ENCODE data around the gene ZNF213. TPM values are rescaled to one million over a fixed set of nuclear protein-coding genes. Genes with fewer than 3 reads are reported as not detected.

The ZNF213 gene, protein sequence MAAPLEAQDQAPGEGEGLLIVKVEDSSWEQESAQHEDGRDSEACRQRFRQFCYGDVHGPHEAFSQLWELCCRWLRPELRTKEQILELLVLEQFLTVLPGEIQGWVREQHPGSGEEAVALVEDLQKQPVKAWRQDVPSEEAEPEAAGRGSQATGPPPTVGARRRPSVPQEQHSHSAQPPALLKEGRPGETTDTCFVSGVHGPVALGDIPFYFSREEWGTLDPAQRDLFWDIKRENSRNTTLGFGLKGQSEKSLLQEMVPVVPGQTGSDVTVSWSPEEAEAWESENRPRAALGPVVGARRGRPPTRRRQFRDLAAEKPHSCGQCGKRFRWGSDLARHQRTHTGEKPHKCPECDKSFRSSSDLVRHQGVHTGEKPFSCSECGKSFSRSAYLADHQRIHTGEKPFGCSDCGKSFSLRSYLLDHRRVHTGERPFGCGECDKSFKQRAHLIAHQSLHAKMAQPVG
- 2.7 and 4.3 TPM in 2 replicates for total RNA-seq

DNA sequence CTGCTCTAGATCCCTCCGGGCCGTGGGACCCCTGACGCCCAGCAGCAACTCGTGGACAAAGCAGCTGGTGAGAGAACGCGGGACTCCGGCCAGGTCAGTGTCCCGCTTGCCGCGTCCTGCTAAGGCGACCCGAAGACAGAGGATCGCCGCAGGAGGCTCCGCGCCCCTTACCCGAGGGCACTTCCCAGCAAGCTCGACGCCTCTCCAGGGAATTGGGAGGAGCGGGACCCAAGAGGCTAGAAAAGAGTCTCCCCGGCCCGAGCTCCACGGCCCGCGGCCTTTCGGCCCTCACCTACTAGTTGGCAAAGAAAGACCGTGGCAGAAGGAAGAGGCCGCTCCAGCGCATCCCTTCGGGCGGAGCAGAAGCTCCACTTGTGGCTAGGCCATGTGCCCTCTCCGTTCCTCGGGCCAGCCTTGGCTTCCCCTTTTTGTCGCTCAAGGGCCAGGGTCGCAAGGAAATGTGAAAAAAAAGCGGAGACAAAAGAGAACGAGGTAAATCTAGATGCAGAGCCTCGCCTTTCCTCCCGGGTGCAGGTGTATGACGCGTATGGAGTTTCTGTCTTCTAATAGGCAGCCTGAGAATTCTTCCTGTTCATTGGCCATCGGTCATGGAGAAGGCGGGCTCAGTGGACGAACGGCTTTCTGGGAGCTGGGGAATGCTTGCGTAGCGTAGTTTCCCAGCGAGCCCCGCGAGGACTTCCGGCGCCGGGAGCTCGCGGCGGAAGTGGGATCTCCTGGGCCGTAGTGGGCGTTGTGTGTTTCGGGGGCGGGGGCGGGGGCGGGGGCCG is at the start of gene ZNF213:
ZNF213 (plus strand) TSS at position 692 of the 788 bp plus-strand sequence. CDS start 2,252 bp downstream, outside the sequence.

DNA sequence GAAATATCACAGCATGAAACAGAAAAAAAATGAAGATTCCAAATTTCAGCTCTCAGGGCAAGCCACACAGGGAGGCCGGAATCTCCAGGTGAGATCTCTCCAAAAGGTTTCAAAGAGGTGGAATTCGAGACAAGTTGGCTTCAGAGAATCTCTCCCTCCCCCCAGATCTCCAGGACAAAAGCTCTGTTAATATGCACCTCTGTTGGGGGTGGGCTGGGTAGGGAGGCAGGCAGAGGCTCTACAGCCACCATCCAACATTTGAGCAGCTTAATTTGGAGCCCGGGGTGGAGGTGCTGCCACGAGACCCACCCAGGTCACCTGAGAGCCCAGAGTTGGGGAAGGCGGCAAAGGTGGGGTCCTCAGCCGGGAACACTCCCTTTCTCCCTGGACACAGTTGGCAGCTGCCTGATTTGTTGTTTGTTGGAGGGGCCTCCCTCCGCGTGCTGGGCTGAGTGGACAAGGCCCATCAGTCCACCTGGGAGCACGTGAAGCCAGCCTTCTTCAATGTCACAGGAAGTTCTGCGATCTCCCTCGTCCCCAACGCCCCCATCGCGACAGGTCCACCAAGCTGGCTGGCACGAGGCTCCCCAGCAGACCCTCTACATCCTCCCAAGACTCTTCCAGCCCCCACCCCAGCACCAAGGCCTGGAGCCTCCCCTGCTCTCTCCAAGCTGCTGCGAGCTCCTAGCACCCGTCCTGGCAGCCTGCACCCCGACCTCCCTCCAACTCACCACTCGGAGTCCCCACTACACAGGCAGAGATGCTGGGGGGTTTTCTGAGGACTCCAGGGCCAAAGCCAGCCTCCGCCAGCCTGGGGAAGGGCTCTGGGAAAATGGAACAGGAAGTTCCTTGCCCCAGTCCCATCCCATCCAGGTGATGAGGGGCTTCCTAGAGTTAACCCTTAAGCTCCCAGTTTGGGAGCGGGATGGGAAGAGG is 36.1 kb upstream of the ZNF213 start, which contains the start of gene ZSCAN10:
ZSCAN10 (minus strand) TSS at position 836 of the 936 bp plus-strand sequence. CDS start 6,357 bp downstream, outside the sequence.

DNA sequence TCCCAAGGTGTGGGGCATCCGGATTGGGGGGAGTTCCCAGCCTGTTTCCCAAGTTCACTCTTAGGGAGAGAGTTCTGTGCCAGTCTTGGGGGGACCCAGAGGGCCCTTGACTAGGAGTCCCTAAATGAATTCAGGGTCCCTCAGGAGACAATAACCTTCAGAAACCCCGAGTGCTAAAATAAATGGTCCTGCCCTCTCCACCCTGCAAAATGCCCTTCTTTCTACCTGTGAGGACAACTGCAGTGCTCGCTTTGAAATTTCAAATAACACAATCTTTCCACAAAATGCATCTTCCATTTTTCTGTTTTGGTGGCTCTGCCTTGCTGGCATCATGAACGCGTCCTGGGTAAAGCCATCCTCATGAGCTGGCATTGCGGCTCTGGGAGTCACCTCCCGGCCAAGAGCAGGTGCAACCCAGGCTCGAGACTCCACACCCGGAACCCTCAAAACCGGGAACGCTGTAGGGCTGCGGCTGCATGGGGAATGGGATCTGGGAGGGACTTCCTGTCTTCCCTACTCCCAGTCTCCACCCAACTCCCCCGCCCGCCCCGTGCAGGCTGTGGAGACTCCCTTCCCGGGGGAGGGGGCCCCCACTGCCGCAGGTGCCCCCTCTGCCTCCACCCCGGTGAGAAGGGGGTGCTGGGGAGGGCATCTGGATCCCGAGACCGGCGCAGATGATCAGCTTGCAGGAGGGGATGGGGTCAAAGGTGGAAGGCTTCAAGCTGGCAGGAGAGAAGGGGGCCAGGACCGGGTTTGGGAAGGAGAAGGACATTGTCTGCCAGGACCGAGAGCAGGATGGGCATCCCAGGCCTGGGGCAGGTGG is 22.6 kb upstream of the ZNF213 start, which contains the start of gene ZNF205:
ZNF205 (plus strand) TSS at position 529 of the 823 bp plus-strand sequence. CDS start 845 bp downstream, outside the sequence.

DNA sequence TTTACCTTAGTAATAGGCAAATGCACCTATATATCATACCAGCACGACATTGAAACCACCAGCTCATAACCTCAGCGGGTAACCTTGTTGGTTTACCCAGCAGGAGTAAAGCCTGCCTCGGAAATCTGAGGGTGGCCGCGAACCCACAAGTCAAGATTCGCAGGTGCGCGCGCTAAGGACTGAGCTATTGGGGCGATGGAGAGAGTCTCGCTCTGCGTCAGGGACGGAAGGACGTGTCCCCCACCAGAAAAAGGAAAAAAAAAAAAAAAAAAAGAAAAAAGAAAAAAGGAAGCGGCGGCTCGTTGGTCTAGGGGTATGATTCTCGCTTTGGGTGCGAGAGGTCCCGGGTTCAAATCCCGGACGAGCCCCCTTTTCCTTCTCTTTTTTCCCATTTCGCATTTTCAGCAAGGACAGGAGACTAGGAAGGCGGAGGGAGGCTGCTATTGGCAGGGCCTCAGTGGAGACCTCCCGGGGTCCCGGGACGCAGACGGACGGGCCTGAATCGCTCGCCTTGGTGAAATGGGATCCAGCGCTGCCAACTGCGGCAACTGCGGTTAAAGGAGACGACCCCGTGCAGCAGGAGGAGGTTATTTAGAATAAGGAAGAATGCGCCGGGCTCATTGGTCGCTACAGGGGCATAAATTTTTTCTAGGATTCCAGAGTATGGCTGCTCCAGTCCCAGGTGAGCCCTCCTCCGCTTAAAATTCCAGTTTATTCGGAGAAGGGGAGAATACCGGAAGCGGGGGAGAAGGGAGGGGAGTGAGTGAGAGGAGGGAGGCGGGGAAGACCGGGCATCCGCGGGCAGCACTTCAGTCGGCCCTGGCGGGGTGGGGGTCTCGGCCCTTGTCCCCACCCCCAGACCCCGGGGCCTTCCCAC is 53.2 kb downstream of the ZNF213 start, which contains the start of gene OR1F1:
OR1F1 (plus strand) TSS at position 407 of the 877 bp plus-strand sequence.

Other genes starting within 250 kb of the ZNF213 start
- gene FLYWCH1, start 223.1 kb upstream of the ZNF213 start, total RNA-seq = 18.4 and 19.9 TPM in 2 replicates
- under 0.01 TPM in 1 of 2 replicates, not detected in the other for gene KREMEN2, start 170.8 kb upstream of the ZNF213 start, total RNA-seq
- 2.5 and 2.7 TPM in 2 replicates for gene PAQR4, start 165.7 kb upstream of the ZNF213 start, total RNA-seq
- gene PKMYT1, start 154.6 kb upstream of the ZNF213 start, total RNA-seq = 0.60 and 0.98 TPM in 2 replicates
- gene CLDN9, start 122.1 kb upstream of the ZNF213 start, total RNA-seq = not detected in 2 replicates
- not detected in 2 replicates for gene CLDN6, start 116.8 kb upstream of the ZNF213 start, total RNA-seq
- gene TNFRSF12A, start 114.7 kb upstream of the ZNF213 start, total RNA-seq = 15.0 and 30.8 TPM in 2 replicates
- gene HCFC1R1, start 111.1 kb upstream of the ZNF213 start, total RNA-seq = 2.4 TPM in 2 replicates
- gene THOC6, start 111.0 kb upstream of the ZNF213 start, total RNA-seq = 14.7 and 21.3 TPM in 2 replicates
- gene BICDL2, start 98.1 kb upstream of the ZNF213 start, total RNA-seq = not detected in 2 replicates
- gene MMP25, start 88.5 kb upstream of the ZNF213 start, total RNA-seq = under 0.01 TPM in 1 of 2 replicates, not detected in the other
- gene IL32, start 69.4 kb upstream of the ZNF213 start, total RNA-seq = 5.2 and 9.9 TPM in 2 replicates
- gene ZSCAN10, start 35.7 kb upstream of the ZNF213 start, total RNA-seq = not detected in 2 replicates
- 10.6 and 13.4 TPM in 2 replicates for gene ZNF205, start 22.4 kb upstream of the ZNF213 start, total RNA-seq
- not detected in 2 replicates for gene OR1F1, start 53.2 kb downstream of the ZNF213 start, total RNA-seq
- 9.2 and 10.8 TPM in 2 replicates for gene ZNF200, start 100.1 kb downstream of the ZNF213 start, total RNA-seq
- gene MEFV, start 121.6 kb downstream of the ZNF213 start, total RNA-seq = not detected in 2 replicates
- gene ZNF263, start 148.5 kb downstream of the ZNF213 start, total RNA-seq = 49.3 and 52.3 TPM in 2 replicates
- gene TIGD7, start 170.4 kb downstream of the ZNF213 start, total RNA-seq = 4.4 TPM in 2 replicates
- 18.1 and 19.0 TPM in 2 replicates for gene ZNF75A, start 170.5 kb downstream of the ZNF213 start, total RNA-seq
- 0.09 and 0.11 TPM in 2 replicates for gene OR2C1, start 220.9 kb downstream of the ZNF213 start, total RNA-seq

Measured in dermis lymphatic vessel endothelial cell (primary cell).